Calu3 (cell line): Measurements from ENCODE around the gene MAP3K2. TPM values are rescaled to one million over a fixed set of nuclear protein-coding genes. Genes with fewer than 3 reads are reported as not detected.

Experiments used
- BruUV-seq: library from RNA; stranded (reverse); fragments of 400-500 nt; replicated peaks from 2 replicates; lab custom pipeline; 2021; lab: Mats Ljungman, UMichigan
- CTCF ChIA-PET: fragments of 300-600 bp; sonication (Branson Sonifier 250); formaldehyde crosslinking; loops from one replicate; lab custom pipeline; 2022; ENCODE audit warnings: antibody characterized with exemption; lab: Charles Lee
- DNase-seq: peaks from one replicate; pipeline ENCODE4 v3.0.0; 2022
- H3K27ac Mint-ChIP-seq: one replicate; pipeline ENCODE4 v1.8.0; 2022; ENCODE audit warnings: mixed read lengths; ENCODE audit not compliant: unreplicated experiment
- H3K27me3 Mint-ChIP-seq: one replicate; pipeline ENCODE4 v1.8.0; 2022; ENCODE audit warnings: mixed read lengths; ENCODE audit not compliant: unreplicated experiment
- H3K36me3 Mint-ChIP-seq: one replicate; pipeline ENCODE4 v1.8.0; 2022; ENCODE audit warnings: mild to moderate bottlenecking, moderate library complexity, mixed read lengths; ENCODE audit not compliant: insufficient read depth, unreplicated experiment
- H3K4me1 Mint-ChIP-seq: one replicate; pipeline ENCODE4 v1.8.0; 2022; ENCODE audit warnings: mild to moderate bottlenecking, low read depth, mixed read lengths; ENCODE audit not compliant: unreplicated experiment
- H3K4me3 Mint-ChIP-seq: one replicate; pipeline ENCODE4 v1.8.0; 2022; ENCODE audit warnings: mild to moderate bottlenecking, low read depth, moderate library complexity, mixed read lengths; ENCODE audit not compliant: unreplicated experiment
- H3K9me3 Mint-ChIP-seq: one replicate; pipeline ENCODE4 v1.8.0; 2022; ENCODE audit warnings: low read depth, mixed read lengths; ENCODE audit not compliant: unreplicated experiment
- CTCF ChIP-seq: fragments of 200-600 bp; IDR thresholded peaks from one replicate; pipeline ENCODE4 v1.8.0; 2022; ENCODE audit warnings: antibody characterized with exemption; ENCODE audit not compliant: unreplicated experiment
- intact Hi-C: fragments of 100-400 bp; cut with micrococcal nuclease; formaldehyde crosslinking; loops from one replicate; pipeline ENCODE4 v1.10.0; 2022; ENCODE audit not compliant: unreplicated experiment
- total RNA-seq: library from RNA; stranded (reverse); gene quantifications from 2 replicates; pipeline ENCODE4 v1.2.3, GENCODE V29; 2022

Gene MAP3K2
- total RNA-seq, 1 experiment from 2014 or later, result 60.9 TPM

- intact Hi-C loops, result no loop called here
- TF ChIP-seq CTCF, result no peak
- peaks cover 11% of the 10 kb centered on the region for H3K4me1 Mint-ChIP-seq
- CTCF ChIA-PET, result interaction anchor here (0.8 kb wide), 1 partner anchor 11 kb away, joined by 3 read pairs; no protein-coding TSS in a partner anchor
- H3K4me3 Mint-ChIP-seq, result peak overlapping the region; percentile 87
- no peak for DNase-seq
- H3K27ac Mint-ChIP-seq, result no peak overlapping the region
- H3K36me3 Mint-ChIP-seq, result peaks cover 22% of the 10 kb centered on the region
- peaks cover 42% of the 10 kb centered on the region for H3K27me3 Mint-ChIP-seq
- H3K9me3 Mint-ChIP-seq, result no peaks in the 10 kb centered on the region
- BruUV-seq, result no TSS peak
These were observed 34.2 kb upstream of the MAP3K2 start for GRCh38 chr2:127421871-127422558.

GRCh38 chr2:127421116-127421800 lies 33.5 kb upstream of the MAP3K2 start:
- H3K36me3 Mint-ChIP-seq, result peaks cover 22% of the 10 kb centered on the region
- CTCF ChIA-PET, result interaction anchor here (0.8 kb wide), 1 partner anchor 10 kb away, joined by 3 read pairs; no protein-coding TSS in a partner anchor
- no peak overlapping the region for H3K27ac Mint-ChIP-seq
- intact Hi-C loops, result no loop called here
- peaks cover 18% of the 10 kb centered on the region for H3K4me1 Mint-ChIP-seq
- peaks cover 42% of the 10 kb centered on the region for H3K27me3 Mint-ChIP-seq
- no TSS peak for BruUV-seq
- no peaks in the 10 kb centered on the region for H3K9me3 Mint-ChIP-seq
- TF ChIP-seq CTCF, result no peak
- DNase-seq, result no peak
- H3K4me3 Mint-ChIP-seq, result no peak overlapping the region

GRCh38 chr2:127420039-127420864 lies 32.5 kb upstream of the MAP3K2 start:
- peaks cover 24% of the 10 kb centered on the region for H3K4me1 Mint-ChIP-seq
- intact Hi-C loops, result no loop called here
- DNase-seq, result no peak
- peaks cover 28% of the 10 kb centered on the region for H3K36me3 Mint-ChIP-seq
- no peaks in the 10 kb centered on the region for H3K9me3 Mint-ChIP-seq
- no peak overlapping the region for H3K27ac Mint-ChIP-seq
- no TSS peak for BruUV-seq
- no peak for TF ChIP-seq CTCF
- CTCF ChIA-PET, result interaction anchor here (0.8 kb wide), 1 partner anchor 13 kb away, joined by 3 read pairs; no protein-coding TSS in a partner anchor
- peaks cover 42% of the 10 kb centered on the region for H3K27me3 Mint-ChIP-seq
- H3K4me3 Mint-ChIP-seq, result no peak overlapping the region

GRCh38 chr2:127419448-127420038 lies 31.8 kb upstream of the MAP3K2 start:
- intact Hi-C loops, result loop anchor here (5.0 kb wide), 1 partner anchor 97 kb away; no protein-coding TSS in a partner anchor
- no peaks in the 10 kb centered on the region for H3K9me3 Mint-ChIP-seq
- peaks cover 28% of the 10 kb centered on the region for H3K4me1 Mint-ChIP-seq
- H3K27me3 Mint-ChIP-seq, result peaks cover 41% of the 10 kb centered on the region
- CTCF ChIA-PET, result interaction anchor here (0.8 kb wide), 1 partner anchor 13 kb away, joined by 3 read pairs; no protein-coding TSS in a partner anchor
- no peak overlapping the region for H3K27ac Mint-ChIP-seq
- no peak overlapping the region for H3K4me3 Mint-ChIP-seq
- no peak for TF ChIP-seq CTCF
- BruUV-seq, result no TSS peak
- peaks cover 28% of the 10 kb centered on the region for H3K36me3 Mint-ChIP-seq
- no peak for DNase-seq
